GM12878 (cell line): Measurements from ENCODE around the gene OTUD3. TPM values are rescaled to one million over a fixed set of nuclear protein-coding genes. Genes with fewer than 3 reads are reported as not detected.

Experiments
- ATAC-seq: fragments of 200-7000 bp; cut with Tn5 transposase; 3 replicates; pipeline ENCODE4 v1.9.1; 2020; ENCODE audit warnings: mild to moderate bottlenecking, moderate library complexity
- BruUV-seq: library from RNA; stranded (reverse); fragments of 400-500 nt; replicated peaks from 2 replicates; lab custom pipeline; 2021; lab: Mats Ljungman, UMichigan
- CTCF ChIA-PET: fragments of 300-600 bp; sonication (Branson Sonifier 250); formaldehyde crosslinking; extraction: SDS; loops from one replicate; lab custom pipeline; 2021; ENCODE audit warnings: inconsistent platforms; lab: Yijun Ruan, JAX
- POLR2A ChIA-PET: fragments of 350-600 bp; formaldehyde crosslinking; extraction: SDS; loops from one replicate; lab custom pipeline; 2021; ENCODE audit warnings: inconsistent platforms; lab: Charles Lee
- RAD21 ChIA-PET: fragments of 300-600 bp; sonication (Branson Sonifier 250); formaldehyde crosslinking; loops from one replicate; lab custom pipeline; 2023; ENCODE audit warnings: antibody characterized with exemption; ENCODE audit not compliant: unreplicated experiment; lab: Charles Lee
- SMC1A ChIA-PET: fragments of 300-600 bp; sonication (Branson Sonifier 250); formaldehyde crosslinking; loops from one replicate; lab custom pipeline; 2023; ENCODE audit not compliant: unreplicated experiment, uncharacterized antibody; lab: Charles Lee
- DNase-seq: peaks from one replicate; pipeline ENCODE4 v3.0.0-alpha.2; 2011; ENCODE audit warnings: low read depth, low spot score
- FAIRE-seq: peaks from 3 replicates; lab custom pipeline; 2011; peaks lifted over from hg19 to GRCh38; lab: Jason Lieb, UNC
- H2AFZ ChIP-seq: 2 replicates; pipeline ENCODE4 v1.6.0; 2011; ENCODE audit warnings: low read depth, low read length, control low read depth; ENCODE audit not compliant: control insufficient read depth
- H3K27ac ChIP-seq: 2 replicates; pipeline ENCODE4 v1.5.1; 2011; ENCODE audit warnings: control low read depth; ENCODE audit not compliant: control insufficient read depth, insufficient read depth
- H3K27me3 ChIP-seq, 2 experiments: replicated peaks in 1 of 2; 2 replicates each; pipeline versions ENCODE4 v1.6.0 to v1.6.1; 2011; ENCODE audit warnings: low read length in 1 of 2; ENCODE audit not compliant: control insufficient read depth in 2 of 2, insufficient read depth in 2 of 2
- H3K36me3 ChIP-seq, 2 experiments: 2 replicates each; pipeline ENCODE4 v1.5.1; 2011; ENCODE audit warnings: low read length in 1 of 2; ENCODE audit not compliant: control insufficient read depth in 2 of 2, insufficient read depth in 2 of 2
- H3K4me1 ChIP-seq: 2 replicates; pipeline ENCODE4 v1.6.1; 2011; ENCODE audit warnings: mild to moderate bottlenecking, low read length, moderate library complexity, mixed read lengths; ENCODE audit not compliant: control insufficient read depth, insufficient read depth
- H3K4me2 ChIP-seq: 2 replicates; pipeline ENCODE4 v1.6.0; 2011; ENCODE audit warnings: control low read depth; ENCODE audit not compliant: control insufficient read depth, insufficient read depth
- H3K4me3 ChIP-seq: fragments of 200-600 bp; sonication (generic); 2 replicates; pipeline ENCODE4 v1.5.1; 2016
- H3K79me2 ChIP-seq: 2 replicates; pipeline ENCODE4 v1.6.0; 2011; ENCODE audit warnings: low read length; ENCODE audit not compliant: control insufficient read depth, insufficient read depth
- H3K9ac ChIP-seq: 2 replicates; pipeline ENCODE4 v1.8.0; 2011; ENCODE audit warnings: low read length, control low read depth, mixed read lengths; ENCODE audit not compliant: control insufficient read depth, insufficient read depth
- H3K9me3 ChIP-seq: replicated peaks from 3 replicates; pipeline ENCODE4 v1.5.1; 2011; ENCODE audit warnings: mild to moderate bottlenecking, low read length; ENCODE audit not compliant: control insufficient read depth, insufficient read depth
- H4K20me1 ChIP-seq: 2 replicates; pipeline ENCODE4 v1.6.0; 2011; ENCODE audit not compliant: control insufficient read depth, insufficient read depth
- BCL11A ChIP-seq: IDR thresholded peaks from 2 replicates; pipeline ENCODE4 v1.6.1; 2011; ENCODE audit warnings: low read depth, low read length
- CBX5 ChIP-seq: sonication (generic); IDR thresholded peaks from 2 replicates; pipeline ENCODE4 v1.6.1; 2016; ENCODE audit warnings: low read depth, moderate library complexity, mild to moderate bottlenecking, inconsistent platforms
- CHD2 ChIP-seq: IDR thresholded peaks from 2 replicates; pipeline ENCODE4 v1.6.1; 2011; ENCODE audit warnings: low read depth, low read length, improper control_type of control experiment, borderline replicate concordance
- CUX1 ChIP-seq: IDR thresholded peaks from 2 replicates; pipeline ENCODE4 v1.6.1; 2012; ENCODE audit warnings: improper control_type of control experiment, low read depth, low read length; ENCODE audit not compliant: insufficient replicate concordance
- EGR1 ChIP-seq, 2 experiments: IDR thresholded peaks; 1 replicate in 1 of 2; 2 replicates in 1 of 2; pipeline ENCODE4 v1.6.1; 2011 to 2012; ENCODE audit warnings: low read depth in 2 of 2, low read length in 2 of 2, borderline replicate concordance in 1 of 2, mild to moderate bottlenecking in 1 of 2, moderate library complexity in 1 of 2
- ESRRA ChIP-seq: IDR thresholded peaks from 2 replicates; pipeline ENCODE4 v1.6.1; 2012; ENCODE audit warnings: mild to moderate bottlenecking, low read length, improper control_type of control experiment
- FOS ChIP-seq: IDR thresholded peaks from 3 replicates; pipeline ENCODE4 v1.6.1; 2011; ENCODE audit warnings: borderline replicate concordance; ENCODE audit not compliant: insufficient read length; ENCODE audit errors: extremely low read depth
- HCFC1 ChIP-seq: fragments of 150-350 bp; IDR thresholded peaks from 2 replicates; pipeline ENCODE4 v1.6.1; 2014; ENCODE audit warnings: low read length
- IKZF2 ChIP-seq, 2 experiments: fragments of 450-650 bp; IDR thresholded peaks; 2 replicates each; pipeline ENCODE4 v1.6.1; 2017; ENCODE audit warnings: mild to moderate bottlenecking in 2 of 2, moderate library complexity in 2 of 2
- MYB ChIP-seq: fragments of 150-350 bp; IDR thresholded peaks from 2 replicates; pipeline ENCODE4 v1.6.1; 2014; ENCODE audit warnings: mild to moderate bottlenecking, low read depth, low read length, borderline replicate concordance
- PML ChIP-seq: IDR thresholded peaks from 2 replicates; pipeline ENCODE4 v1.6.1; 2012; ENCODE audit warnings: low read length, inconsistent platforms
- TARDBP ChIP-seq: IDR thresholded peaks from 2 replicates; pipeline ENCODE4 v1.6.1; 2016; ENCODE audit warnings: borderline replicate concordance
- ZNF207 ChIP-seq: fragments of 450-650 bp; IDR thresholded peaks from 2 replicates; pipeline ENCODE4 v1.6.1; 2014; ENCODE audit warnings: antibody characterized with exemption, mild to moderate bottlenecking, borderline replicate concordance
- ZNF24 ChIP-seq: fragments of 450-650 bp; IDR thresholded peaks from 2 replicates; pipeline ENCODE4 v1.6.1; 2017; ENCODE audit warnings: antibody characterized with exemption, mild to moderate bottlenecking
- ZZZ3 ChIP-seq: IDR thresholded peaks from 2 replicates; pipeline ENCODE4 v1.6.1; 2011; ENCODE audit warnings: low read depth; ENCODE audit not compliant: control insufficient read depth, insufficient read length
- WGBS: methylation state at CpG from one replicate; pipeline ENCODE4 v1.1.6; 2016; ENCODE audit warnings: low lambda C conversion rate; ENCODE audit not compliant: insufficient replicate concordance, insufficient coverage; ENCODE audit errors: missing lambda C conversion rate; 5-methylcytosine and 5-hydroxymethylcytosine counted together
- in situ Hi-C: fragments of 300-500 bp; cut with MboI; formaldehyde crosslinking; loops from 9 replicates; pipeline ENCODE4 v1.14.3; 2018; ENCODE audit warnings: mixed read lengths
- intact Hi-C: fragments of 100-400 bp; cut with micrococcal nuclease; formaldehyde crosslinking; loops from one replicate; pipeline ENCODE4 v1.14.2; 2022; ENCODE audit not compliant: unreplicated experiment
- polyA plus RNA-seq, 11 experiments: library from polyadenylated mRNA; depleted of rRNA in 4 of 11; unstranded in 6 of 11; stranded (reverse) in 5 of 11; fragments of >200 nt; fragmentation: Nextera tagmentation in 4 of 11; fragmentation: Illumina TruSeq in 1 of 11; extraction: Ambion mirVana in 4 of 11; extraction: Trizol in 1 of 11; gene quantifications; 1 replicate in 1 of 11; 2 replicates in 10 of 11; pipeline versions ENCODE4 v1.2.1 to v1.2.3, GENCODE V29; 2011 to 2016; ENCODE audit warnings: inconsistent platforms in 2 of 11, missing spikeins in 2 of 11, low read depth in 1 of 11
- total RNA-seq, 4 experiments: library from RNA; depleted of rRNA in 3 of 4; stranded (reverse); fragments of >200 nt in 3 of 4; fragmentation: Illumina TruSeq in 1 of 4; extraction: Trizol in 1 of 4; gene quantifications; 2 replicates each; pipeline versions ENCODE4 v1.2.1 to v1.2.3, GENCODE V29; 2013 to 2021
- TF ChIP-seq, protein P1 (sequence below): fragments of 450-650 bp; IDR thresholded peaks from 2 replicates; pipeline ENCODE4 v1.6.1; 2018; ENCODE audit warnings: mild to moderate bottlenecking, low read depth, moderate library complexity; ENCODE audit not compliant: partially characterized antibody

Gene OTUD3
- total and polyA plus RNA-seq, 10 of the 15 experiments (the other 5 are each of a cell fraction or from before 2014, with no cell fraction given): 0.77 to 8.9 (median 4.8) TPM

- no peak overlapping the region for H3K9ac ChIP-seq
- H3K36me3 ChIP-seq: peaks cover 16 to 35% of the 10 kb centered on the region in 2 experiments
- ChIA-PET RAD21 (interaction anchor here (0.8 kb wide), 1 partner anchor 241 kb away, joined by 3 read pairs; no protein-coding TSS in a partner anchor), SMC1A (interaction anchor here (0.6 kb wide), 2 partner anchors 244 to 982 kb away, joined by 3 read pairs; no protein-coding TSS in a partner anchor), POLR2A (no interaction called here), CTCF (interaction anchor here (0.6 to 2.0 kb wide), 7 partner anchors 9 to 285 kb away, joined by 3 to 6 read pairs (median 4); partner anchors contain the start of genes OTUD3 and PLA2G2E)
- H3K9me3 ChIP-seq: no peaks in the 10 kb centered on the region
- no peak for FAIRE-seq
- no peaks in the 10 kb centered on the region for H3K27me3 ChIP-seq
- H2AFZ ChIP-seq: no peak overlapping the region
- no peaks in the 10 kb centered on the region for H3K4me1 ChIP-seq
- H3K79me2 ChIP-seq: no peaks in the 10 kb centered on the region
- no peak overlapping the region for H3K27ac ChIP-seq
- 100% methylated on average over 3 of the region's 3 CpGs for whole genome bisulfite sequencing
- no peaks in the 10 kb centered on the region for H4K20me1 ChIP-seq
- ATAC-seq: no peak
- in situ Hi-C loops: loop anchor here (10.0 kb wide), 1 partner anchor 584 kb away; no protein-coding TSS in a partner anchor
- no peak overlapping the region for H3K4me2 ChIP-seq
- DNase-seq: no peak
- H3K4me3 ChIP-seq: no peak overlapping the region
- TF ChIP-seq BCL11A (no peak), ESRRA (no peak), CHD2 (no peak), FOS (no peak), MYB (no peak), EGR1 (IDR thresholded peaks at IDR 0.05; ENCODE audit: borderline replicate concordance in 1 of 2, low read depth in 2 of 2, low read length in 2 of 2) (no peak), ZZZ3 (no peak), ZNF207 (no peak), IKZF2 (IDR thresholded peaks at IDR 0.05) (no peak), ZNF24 (no peak), HCFC1 (no peak), TARDBP (no peak), PML (no peak), CBX5 (no peak), CUX1 (no peak)
- TF ChIP-seq, protein P1, sequence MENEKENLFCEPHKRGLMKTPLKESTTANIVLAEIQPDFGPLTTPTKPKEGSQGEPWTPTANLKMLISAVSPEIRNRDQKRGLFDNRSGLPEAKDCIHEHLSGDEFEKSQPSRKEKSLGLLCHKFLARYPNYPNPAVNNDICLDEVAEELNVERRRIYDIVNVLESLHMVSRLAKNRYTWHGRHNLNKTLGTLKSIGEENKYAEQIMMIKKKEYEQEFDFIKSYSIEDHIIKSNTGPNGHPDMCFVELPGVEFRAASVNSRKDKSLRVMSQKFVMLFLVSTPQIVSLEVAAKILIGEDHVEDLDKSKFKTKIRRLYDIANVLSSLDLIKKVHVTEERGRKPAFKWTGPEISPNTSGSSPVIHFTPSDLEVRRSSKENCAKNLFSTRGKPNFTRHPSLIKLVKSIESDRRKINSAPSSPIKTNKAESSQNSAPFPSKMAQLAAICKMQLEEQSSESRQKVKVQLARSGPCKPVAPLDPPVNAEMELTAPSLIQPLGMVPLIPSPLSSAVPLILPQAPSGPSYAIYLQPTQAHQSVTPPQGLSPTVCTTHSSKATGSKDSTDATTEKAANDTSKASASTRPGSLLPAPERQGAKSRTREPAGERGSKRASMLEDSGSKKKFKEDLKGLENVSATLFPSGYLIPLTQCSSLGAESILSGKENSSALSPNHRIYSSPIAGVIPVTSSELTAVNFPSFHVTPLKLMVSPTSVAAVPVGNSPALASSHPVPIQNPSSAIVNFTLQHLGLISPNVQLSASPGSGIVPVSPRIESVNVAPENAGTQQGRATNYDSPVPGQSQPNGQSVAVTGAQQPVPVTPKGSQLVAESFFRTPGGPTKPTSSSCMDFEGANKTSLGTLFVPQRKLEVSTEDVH: no peak
- intact Hi-C loops: no loop called here
- no TSS peak for BruUV-seq
These were observed 28.5 kb downstream of the OTUD3 start for GRCh38 chr1:19910650-19911049.
